ENCODE results near the gene C19orf73.

C19orf73 gene

DNA sequence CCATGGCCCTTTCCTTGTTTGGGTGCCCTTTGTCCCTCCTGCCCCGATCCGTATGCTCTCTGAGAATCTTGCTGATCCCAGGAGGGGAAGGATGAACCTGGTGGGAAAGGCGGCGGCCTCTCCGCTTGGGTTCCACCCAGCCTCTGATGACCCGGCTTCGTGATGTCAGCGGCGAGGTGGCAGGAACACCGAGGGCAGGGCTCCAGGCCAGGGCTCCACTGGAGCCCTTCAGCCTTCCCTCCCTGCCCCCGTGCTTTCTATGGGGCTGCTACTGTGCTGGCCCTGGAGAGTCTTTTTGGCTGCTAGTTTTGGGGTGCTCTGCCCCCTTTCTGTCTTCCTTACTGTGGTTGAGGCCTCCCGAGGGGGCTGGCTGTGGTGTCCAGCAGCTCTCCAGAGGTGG, 16.6 kb downstream of the C19orf73 start:
- H3K4me3 ChIP-seq (ENCODE audit: low read depth, low read length), result no peak overlapping the region
- H3K4me1 ChIP-seq (ENCODE audit: control insufficient read depth, insufficient read depth, low read length), result peaks cover 4% of the 10 kb centered on the region
- H3K36me3 ChIP-seq (ENCODE audit: control insufficient read depth, insufficient read depth, low read length), result peaks cover 69% of the 10 kb centered on the region
- no peaks in the 10 kb centered on the region for H3K9me3 ChIP-seq (ENCODE audit: control insufficient read depth, insufficient read depth, low read length)
- H3K27me3 ChIP-seq (ENCODE audit: control insufficient read depth, insufficient read depth, low read length), result no peaks in the 10 kb centered on the region
- H3K9ac ChIP-seq (ENCODE audit: low read depth, low read length), result no peak overlapping the region

DNA sequence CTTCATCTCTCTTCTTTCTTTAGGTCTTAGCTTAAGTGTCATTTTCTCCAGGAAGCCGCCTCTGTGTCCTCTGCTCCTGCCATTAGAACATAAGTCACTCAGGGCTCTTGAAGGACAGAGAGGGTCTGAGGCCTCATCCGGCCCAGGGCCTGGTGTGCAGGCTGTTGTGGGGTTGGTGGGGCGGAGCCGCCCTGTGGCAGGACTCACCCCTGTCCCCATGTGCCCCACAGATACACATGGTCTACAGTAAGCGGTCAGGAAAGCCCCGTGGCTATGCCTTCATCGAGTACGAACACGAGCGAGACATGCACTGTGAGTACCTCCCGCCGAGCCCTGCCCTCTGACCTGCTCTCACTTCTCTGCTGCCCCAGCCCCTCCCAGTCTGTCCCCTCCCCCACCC, 17.8 kb downstream of the C19orf73 start:
- peaks cover 4% of the 10 kb centered on the region for H3K4me1 ChIP-seq (ENCODE audit: control insufficient read depth, insufficient read depth, low read length)
- no peaks in the 10 kb centered on the region for H3K9me3 ChIP-seq (ENCODE audit: control insufficient read depth, insufficient read depth, low read length)
- H3K4me3 ChIP-seq (ENCODE audit: low read depth, low read length), result no peak overlapping the region
- H3K27me3 ChIP-seq (ENCODE audit: control insufficient read depth, insufficient read depth, low read length), result no peaks in the 10 kb centered on the region
- H3K9ac ChIP-seq (ENCODE audit: low read depth, low read length), result no peak overlapping the region
- peaks cover 62% of the 10 kb centered on the region for H3K36me3 ChIP-seq (ENCODE audit: control insufficient read depth, insufficient read depth, low read length)

DNA sequence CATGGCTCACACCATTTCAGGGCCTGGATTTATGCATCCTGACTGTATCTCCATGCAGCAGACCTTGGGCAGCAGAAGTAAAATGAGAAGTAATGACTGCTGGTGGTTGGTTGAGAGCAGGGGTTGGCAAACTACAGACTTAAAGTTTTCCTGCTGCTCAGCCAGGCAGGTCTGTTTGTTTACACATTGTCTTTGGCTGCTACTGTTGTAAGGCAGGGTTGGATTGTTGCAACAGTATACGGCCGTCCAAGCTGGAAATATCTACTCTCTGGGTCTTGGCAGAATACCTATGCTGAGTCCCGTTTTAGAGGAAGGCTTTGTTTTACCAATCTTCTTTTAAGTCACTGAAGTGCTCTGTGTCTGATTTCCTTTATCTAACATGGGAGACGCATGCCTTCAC, 20.1 kb downstream of the C19orf73 start:
- Histone ChIP-seq H3K9me3 (ENCODE audit: control insufficient read depth, insufficient read depth, low read length) (no peaks in the 10 kb centered on the region), H3K27me3 (ENCODE audit: control insufficient read depth, insufficient read depth, low read length) (no peaks in the 10 kb centered on the region), H3K4me1 (ENCODE audit: control insufficient read depth, insufficient read depth, low read length) (peaks cover 4% of the 10 kb centered on the region), H3K4me3 (ENCODE audit: low read depth, low read length) (no peak overlapping the region), H3K36me3 (ENCODE audit: control insufficient read depth, insufficient read depth, low read length) (peaks cover 68% of the 10 kb centered on the region), H3K9ac (ENCODE audit: low read depth, low read length) (no peak overlapping the region)

DNA sequence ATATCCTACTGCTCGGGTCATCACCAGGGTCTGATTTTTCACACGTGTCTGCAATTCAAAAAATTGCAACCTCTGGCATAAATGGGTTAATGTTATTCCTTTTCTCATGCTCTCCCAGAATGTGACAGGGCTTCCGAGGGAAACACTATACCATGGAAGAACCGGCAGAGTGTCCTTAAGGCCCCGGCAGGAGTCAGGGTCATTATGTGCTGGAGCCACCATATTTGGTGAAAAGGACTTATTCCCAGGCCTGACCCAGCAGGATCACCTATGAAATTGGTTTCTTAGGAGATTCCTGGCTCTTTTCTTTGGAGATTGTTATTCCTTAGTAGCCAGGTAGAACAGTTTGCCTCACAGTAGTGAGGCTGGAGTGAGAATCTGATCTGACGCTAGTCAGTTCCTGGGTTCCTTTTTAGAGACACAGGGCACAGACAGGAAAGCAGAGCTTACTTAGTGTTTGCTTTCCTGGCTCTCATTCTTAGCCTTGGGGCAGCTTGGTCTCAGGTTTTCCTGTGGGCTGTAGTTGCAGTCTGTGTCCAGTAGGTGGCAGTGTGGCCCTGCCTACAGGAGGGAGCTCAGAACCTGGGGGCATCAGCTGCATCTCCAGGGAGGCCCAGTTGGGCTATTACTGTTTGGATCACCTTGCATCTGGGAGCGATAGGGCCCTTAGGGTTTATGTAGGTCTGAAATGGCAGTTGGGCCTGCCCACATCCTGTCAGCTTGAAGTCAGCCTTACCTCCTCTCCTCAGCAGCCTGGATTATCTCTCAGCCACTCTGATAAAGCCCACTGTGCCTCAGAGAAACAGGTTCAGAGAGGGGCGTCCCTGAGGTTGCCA, 21.3 kb downstream of the C19orf73 start:
- H3K27me3 ChIP-seq (ENCODE audit: control insufficient read depth, insufficient read depth, low read length), result no peaks in the 10 kb centered on the region
- H3K9ac ChIP-seq (ENCODE audit: low read depth, low read length), result no peak overlapping the region
- no peaks in the 10 kb centered on the region for H3K9me3 ChIP-seq (ENCODE audit: control insufficient read depth, insufficient read depth, low read length)
- no peak overlapping the region for H3K4me3 ChIP-seq (ENCODE audit: low read depth, low read length)
- H3K36me3 ChIP-seq (ENCODE audit: control insufficient read depth, insufficient read depth, low read length), result peaks cover 60% of the 10 kb centered on the region
- H3K4me1 ChIP-seq (ENCODE audit: control insufficient read depth, insufficient read depth, low read length), result peaks cover 4% of the 10 kb centered on the region

DNA sequence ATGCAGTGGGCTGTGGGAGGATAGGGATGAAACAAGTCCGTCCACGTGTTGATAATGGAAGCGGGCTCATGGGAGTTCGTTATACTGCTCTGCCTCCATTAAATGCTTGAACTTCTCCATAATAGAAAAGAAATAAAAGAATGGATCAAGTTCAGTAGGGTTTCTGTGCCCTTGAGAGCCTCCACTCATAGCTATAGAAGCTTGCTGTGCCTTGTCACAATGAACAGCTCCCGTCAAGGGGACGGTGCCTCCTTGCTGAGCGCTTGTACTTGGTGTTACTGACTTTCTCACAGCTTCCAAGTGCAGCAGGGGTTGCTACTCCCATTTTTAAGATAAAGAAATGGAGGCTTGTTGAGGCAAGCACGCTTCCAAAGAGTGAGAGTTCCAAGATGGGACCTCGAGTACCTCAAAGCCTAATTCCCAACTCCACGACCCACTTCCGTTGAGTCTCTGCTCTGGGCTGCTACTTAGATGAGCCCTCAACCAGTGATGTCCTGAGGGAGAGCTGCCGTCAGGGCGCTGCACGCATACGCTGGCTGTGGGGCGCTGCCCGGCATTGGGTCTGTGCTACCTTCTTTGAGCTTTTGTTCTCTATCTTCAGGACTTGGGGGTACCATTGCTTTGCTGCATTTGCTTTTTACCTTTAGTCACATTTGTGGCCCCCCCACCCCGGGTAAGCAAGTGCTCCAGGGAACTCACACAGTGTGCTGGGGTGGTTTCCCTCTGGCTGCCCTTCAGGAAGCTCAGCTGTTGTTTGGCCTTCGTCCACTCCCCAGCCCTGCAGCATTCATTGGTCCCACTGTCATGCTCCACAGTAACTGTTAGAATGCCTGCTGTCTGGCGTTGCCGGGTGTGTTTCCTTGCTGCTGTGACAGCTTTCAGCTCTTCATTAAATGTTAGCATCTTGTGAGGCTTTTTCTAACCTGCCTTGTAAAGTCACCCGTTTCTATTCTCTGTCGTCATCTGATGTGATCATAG, 24.1 kb downstream of the C19orf73 start:
- peaks cover 60% of the 10 kb centered on the region for H3K36me3 ChIP-seq (ENCODE audit: control insufficient read depth, insufficient read depth, low read length)
- no peak overlapping the region for H3K4me3 ChIP-seq (ENCODE audit: low read depth, low read length)
- H3K9me3 ChIP-seq (ENCODE audit: control insufficient read depth, insufficient read depth, low read length), result no peaks in the 10 kb centered on the region
- H3K27me3 ChIP-seq (ENCODE audit: control insufficient read depth, insufficient read depth, low read length), result no peaks in the 10 kb centered on the region
- H3K9ac ChIP-seq (ENCODE audit: low read depth, low read length), result peak overlapping the region; percentile 5
- peaks cover 4% of the 10 kb centered on the region for H3K4me1 ChIP-seq (ENCODE audit: control insufficient read depth, insufficient read depth, low read length)

DNA sequence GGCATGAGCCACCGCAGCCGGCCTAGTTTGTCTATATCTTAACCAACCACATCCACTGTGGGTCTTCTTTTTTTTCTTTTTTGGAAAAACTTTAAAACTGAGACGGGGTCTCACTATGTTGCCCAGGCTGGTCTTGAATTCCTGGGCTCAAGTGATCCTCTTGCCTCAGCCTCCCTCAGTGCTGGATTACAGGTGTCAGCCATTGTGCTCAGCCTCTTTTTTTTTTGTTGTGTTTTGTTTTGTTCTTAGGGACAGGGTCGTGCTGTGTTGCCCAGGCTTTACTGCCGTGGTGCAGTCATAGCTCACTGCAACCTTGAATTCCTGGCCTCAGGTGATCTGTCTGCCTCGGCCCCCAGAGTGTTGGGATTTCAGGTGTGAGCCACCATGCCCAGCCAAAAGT, 26.3 kb downstream of the C19orf73 start:
- no peak overlapping the region for H3K4me3 ChIP-seq (ENCODE audit: low read depth, low read length)
- H3K9me3 ChIP-seq (ENCODE audit: control insufficient read depth, insufficient read depth, low read length), result no peaks in the 10 kb centered on the region
- H3K27me3 ChIP-seq (ENCODE audit: control insufficient read depth, insufficient read depth, low read length), result no peaks in the 10 kb centered on the region
- peaks cover 50% of the 10 kb centered on the region for H3K36me3 ChIP-seq (ENCODE audit: control insufficient read depth, insufficient read depth, low read length)
- H3K4me1 ChIP-seq (ENCODE audit: control insufficient read depth, insufficient read depth, low read length), result peaks cover 4% of the 10 kb centered on the region
- H3K9ac ChIP-seq (ENCODE audit: low read depth, low read length), result no peak overlapping the region

DNA sequence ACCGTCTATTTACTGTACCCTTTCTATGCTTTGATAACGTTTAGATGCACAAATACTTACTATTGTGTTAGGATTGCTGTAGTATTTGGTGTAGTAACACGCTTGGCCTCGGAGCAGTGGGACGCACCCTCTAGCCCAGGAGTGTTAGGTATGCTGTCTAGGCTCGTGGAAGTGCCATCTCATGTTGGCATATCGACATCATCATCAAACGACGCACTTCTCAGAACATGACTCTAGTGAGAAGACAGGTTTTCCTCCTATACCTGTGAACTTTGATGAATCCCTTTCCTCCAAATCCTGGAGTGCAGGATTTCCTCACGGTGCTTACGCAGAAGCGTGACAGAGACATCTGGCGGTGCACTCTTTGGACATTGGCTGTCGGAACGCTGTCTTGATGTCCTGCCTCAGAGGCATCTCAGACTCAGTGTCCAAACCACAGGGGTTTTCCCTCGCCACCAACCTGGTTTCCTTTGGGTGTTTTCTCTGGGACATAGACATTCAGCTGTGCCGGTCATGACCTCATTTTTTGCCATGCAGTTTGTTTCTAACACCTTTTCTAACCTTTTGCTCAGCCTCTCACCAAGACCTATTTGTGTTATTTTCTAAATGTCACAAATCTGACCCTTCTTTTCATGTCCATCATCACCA, 27.4 kb downstream of the C19orf73 start:
- no peaks in the 10 kb centered on the region for H3K9me3 ChIP-seq (ENCODE audit: control insufficient read depth, insufficient read depth, low read length)
- H3K27me3 ChIP-seq (ENCODE audit: control insufficient read depth, insufficient read depth, low read length), result no peaks in the 10 kb centered on the region
- no peaks in the 10 kb centered on the region for H3K4me1 ChIP-seq (ENCODE audit: control insufficient read depth, insufficient read depth, low read length)
- H3K9ac ChIP-seq (ENCODE audit: low read depth, low read length), result no peak overlapping the region
- H3K36me3 ChIP-seq (ENCODE audit: control insufficient read depth, insufficient read depth, low read length), result peaks cover 55% of the 10 kb centered on the region
- no peak overlapping the region for H3K4me3 ChIP-seq (ENCODE audit: low read depth, low read length)

DNA sequence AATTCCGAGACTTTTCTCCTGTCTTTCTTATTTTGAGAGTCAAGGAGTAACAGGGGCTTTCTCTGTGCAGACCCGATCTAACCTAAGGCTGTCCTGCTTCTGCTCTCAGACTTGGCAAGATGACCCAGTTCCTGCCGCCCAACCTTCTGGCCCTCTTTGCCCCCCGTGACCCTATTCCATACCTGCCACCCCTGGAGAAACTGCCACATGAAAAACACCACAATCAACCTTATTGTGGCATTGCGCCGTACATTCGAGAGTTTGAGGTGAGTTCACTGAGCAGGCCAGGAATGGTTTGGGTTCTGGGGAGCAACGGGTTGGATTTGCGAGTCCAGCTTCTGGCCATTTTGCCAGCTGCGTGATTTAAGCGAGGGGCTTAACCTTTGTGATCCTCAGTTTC, 32.6 kb downstream of the C19orf73 start:
- H3K9ac ChIP-seq (ENCODE audit: low read depth, low read length), result peak overlapping the region; percentile 94
- no peaks in the 10 kb centered on the region for H3K9me3 ChIP-seq (ENCODE audit: control insufficient read depth, insufficient read depth, low read length)
- no peaks in the 10 kb centered on the region for H3K27me3 ChIP-seq (ENCODE audit: control insufficient read depth, insufficient read depth, low read length)
- peaks cover 3% of the 10 kb centered on the region for H3K4me1 ChIP-seq (ENCODE audit: control insufficient read depth, insufficient read depth, low read length)
- H3K4me3 ChIP-seq (ENCODE audit: low read depth, low read length), result peak overlapping the region; percentile 94
- peaks cover 26% of the 10 kb centered on the region for H3K36me3 ChIP-seq (ENCODE audit: control insufficient read depth, insufficient read depth, low read length)

DNA sequence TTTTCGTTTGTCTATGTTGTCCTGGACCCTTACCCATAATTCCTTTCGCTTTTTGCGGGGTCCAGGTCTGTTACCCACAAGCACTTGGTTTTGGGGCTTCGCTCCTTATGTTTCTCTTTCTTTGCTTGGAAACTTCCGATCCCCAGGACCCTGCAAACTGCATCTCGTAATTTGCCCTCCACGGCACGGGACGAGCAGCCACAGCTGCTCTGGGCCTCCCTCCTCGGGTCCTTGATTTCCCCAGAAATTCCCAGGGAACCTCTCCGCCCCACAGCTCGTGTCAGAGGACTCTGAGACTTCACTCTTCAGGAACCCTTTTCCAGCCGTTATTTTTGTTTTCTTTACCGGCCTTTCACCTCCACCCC, 33.1 kb downstream of the C19orf73 start:
- Histone ChIP-seq H3K36me3 (ENCODE audit: control insufficient read depth, insufficient read depth, low read length) (peaks cover 25% of the 10 kb centered on the region), H3K9me3 (ENCODE audit: control insufficient read depth, insufficient read depth, low read length) (no peaks in the 10 kb centered on the region), H3K9ac (ENCODE audit: low read depth, low read length) (peak overlapping the region; percentile 94), H3K4me3 (ENCODE audit: low read depth, low read length) (peak overlapping the region; percentile 94), H3K27me3 (ENCODE audit: control insufficient read depth, insufficient read depth, low read length) (no peaks in the 10 kb centered on the region), H3K4me1 (ENCODE audit: control insufficient read depth, insufficient read depth, low read length) (peaks cover 3% of the 10 kb centered on the region)

DNA sequence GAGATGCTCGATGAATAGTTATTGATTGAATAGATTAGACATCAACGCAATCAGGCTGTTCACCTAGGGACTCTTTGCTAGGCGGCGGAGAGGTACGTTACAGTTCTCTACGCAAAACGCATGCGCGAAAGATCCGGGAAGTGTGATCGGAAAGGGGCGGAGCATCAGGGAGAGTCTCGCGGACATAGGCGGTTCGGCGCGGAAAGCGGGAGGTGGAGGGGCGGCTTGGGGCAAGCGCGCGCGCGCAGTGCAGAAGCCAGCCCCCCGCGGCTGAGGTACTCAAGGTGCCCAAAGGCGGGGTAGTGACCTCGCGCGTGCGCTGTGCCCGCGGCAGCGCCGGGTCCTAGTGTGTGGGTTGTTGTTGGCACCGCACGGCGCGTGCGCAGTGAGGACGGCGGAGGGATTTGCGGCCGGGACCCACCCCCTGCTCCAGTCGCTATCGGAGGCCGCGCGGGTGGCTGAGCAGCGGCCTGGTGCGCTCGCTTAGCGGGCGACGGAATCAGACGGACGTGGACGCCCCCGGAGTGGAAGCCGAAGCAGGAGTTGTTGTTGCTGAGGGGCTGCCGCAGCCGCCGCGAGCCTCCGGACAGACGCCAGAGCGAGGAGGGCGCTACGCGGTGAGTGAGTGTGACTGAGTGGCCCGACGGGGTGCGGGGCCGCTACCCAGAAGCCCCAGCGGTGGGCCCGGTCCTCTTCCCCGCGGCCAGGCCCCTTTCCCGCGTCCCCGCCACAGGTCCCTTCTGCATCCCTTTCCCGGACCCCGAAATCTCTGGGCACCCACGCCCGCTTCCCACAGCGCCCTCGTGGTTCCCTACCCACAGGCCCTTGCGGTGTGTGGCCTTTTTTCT, 33.7 kb downstream of the C19orf73 start, which contains the start of gene SNRNP70:
Gene SNRNP70, plus strand, starts transcription at position 432 of the 848 bp plus-strand sequence. CDS start 964 bp downstream, outside the sequence.
- Histone ChIP-seq H3K4me3 (ENCODE audit: low read depth, low read length) (peak within 1 kb of the TSS; percentile 94), H3K27me3 (ENCODE audit: control insufficient read depth, insufficient read depth, low read length) (no peaks in the 10 kb centered on the region), H3K9ac (ENCODE audit: low read depth, low read length) (peak within 1 kb of the TSS; percentile 94), H3K9me3 (ENCODE audit: control insufficient read depth, insufficient read depth, low read length) (no peaks in the 10 kb centered on the region), H3K4me1 (ENCODE audit: control insufficient read depth, insufficient read depth, low read length) (peaks cover 3% of the 10 kb centered on the region), H3K36me3 (ENCODE audit: control insufficient read depth, insufficient read depth, low read length) (peaks cover 20% of the 10 kb centered on the region)
